Measurements from ENCODE around the gene COL7A1. TPM values are rescaled to one million over a fixed set of nuclear protein-coding genes. Genes with fewer than 3 reads are reported as not detected.
"Not testable (repeated sequence)": the region's sequence is repeated elsewhere in the genome, so short reads cannot be mapped to it uniquely, and the experiment has no call there.

COL7A1 gene
- total RNA-seq, 1 donor from 2014 or later, result 1.9 TPM

GRCh38 chr3:48543271-48543866, 51.8 kb downstream of the COL7A1 start:
- DNase-seq, result no peak

DNA sequence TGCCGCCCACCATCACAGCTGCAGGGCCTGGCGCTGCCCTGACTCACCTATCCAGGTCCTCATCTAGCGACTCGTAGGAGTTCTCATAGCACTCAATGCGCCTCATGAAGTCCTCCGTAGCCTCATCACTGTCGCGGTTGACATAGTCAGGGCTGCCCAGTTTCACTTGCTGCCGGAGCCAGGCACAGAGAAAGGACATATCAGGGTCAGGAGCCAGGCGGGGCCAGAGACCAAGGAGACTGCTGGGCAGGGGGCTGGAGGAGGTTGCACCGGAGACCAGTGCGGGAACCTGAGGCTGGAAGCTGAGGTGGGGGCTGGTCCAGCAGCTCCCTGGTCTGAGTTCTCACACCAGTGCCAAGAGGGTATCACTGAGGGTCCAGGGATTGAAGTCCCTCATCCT, 56.7 kb downstream of the COL7A1 start:
- DNase-seq, result no peak

DNA sequence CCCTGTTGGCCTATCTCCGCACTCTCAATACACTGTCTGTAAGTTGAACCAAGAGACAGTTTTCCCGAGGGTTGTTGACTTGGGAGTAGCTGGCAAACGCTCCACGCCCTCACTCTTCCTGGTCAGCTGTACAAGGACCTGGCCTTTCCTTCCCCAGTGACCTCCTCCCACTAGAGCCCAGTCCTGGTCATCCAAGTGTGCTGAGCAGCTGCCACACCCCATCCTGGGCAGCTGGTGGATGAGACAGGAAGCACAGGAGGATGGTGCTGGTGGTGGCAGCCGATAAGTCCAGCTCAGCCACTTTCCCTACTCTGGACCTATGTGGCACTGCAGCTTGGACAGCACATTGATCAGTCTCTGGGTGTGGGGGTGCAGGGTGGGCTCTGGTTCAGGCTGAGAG, 58.3 kb downstream of the COL7A1 start:
- no peak for DNase-seq

- no peak for DNase-seq
Measured at GRCh38 chr3:48536116-48536515, 59.0 kb downstream of the COL7A1 start.

DNA sequence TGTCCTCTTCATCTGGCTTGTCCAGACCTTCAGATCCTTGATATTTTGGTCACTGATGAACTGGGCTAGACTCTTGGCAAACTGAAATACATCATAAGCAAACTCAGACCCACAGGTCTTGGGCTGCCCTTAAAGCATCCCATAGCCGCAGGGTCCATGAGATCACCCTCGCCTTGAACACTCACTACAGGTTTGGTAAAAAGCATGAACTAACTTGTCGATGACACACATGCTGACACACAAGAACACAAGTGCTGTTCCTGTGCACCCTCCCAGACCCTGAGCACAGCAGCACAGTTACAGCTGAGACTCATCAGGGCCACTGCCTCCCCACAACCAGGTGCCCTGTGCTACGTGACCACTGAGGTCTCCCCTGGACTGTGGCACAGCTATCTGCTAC, 59.6 kb downstream of the COL7A1 start:
- DNase-seq, result no peak

GRCh38 chr3:48532977-48533337, 62.2 kb downstream of the COL7A1 start:
- no peak for DNase-seq

GRCh38 chr3:48532271-48532976, 62.7 kb downstream of the COL7A1 start:
- no peak for DNase-seq

GRCh38 chr3:48530701-48531100, 64.4 kb downstream of the COL7A1 start:
- not testable (repeated sequence) for DNase-seq

GRCh38 chr3:48528754-48529153, 66.4 kb downstream of the COL7A1 start:
- no peak for DNase-seq

GRCh38 chr3:48528048-48528447, 67.1 kb downstream of the COL7A1 start:
- DNase-seq, result no peak

- no peak for DNase-seq
Measured at GRCh38 chr3:48524970-48525369, 70.2 kb downstream of the COL7A1 start.

DNA sequence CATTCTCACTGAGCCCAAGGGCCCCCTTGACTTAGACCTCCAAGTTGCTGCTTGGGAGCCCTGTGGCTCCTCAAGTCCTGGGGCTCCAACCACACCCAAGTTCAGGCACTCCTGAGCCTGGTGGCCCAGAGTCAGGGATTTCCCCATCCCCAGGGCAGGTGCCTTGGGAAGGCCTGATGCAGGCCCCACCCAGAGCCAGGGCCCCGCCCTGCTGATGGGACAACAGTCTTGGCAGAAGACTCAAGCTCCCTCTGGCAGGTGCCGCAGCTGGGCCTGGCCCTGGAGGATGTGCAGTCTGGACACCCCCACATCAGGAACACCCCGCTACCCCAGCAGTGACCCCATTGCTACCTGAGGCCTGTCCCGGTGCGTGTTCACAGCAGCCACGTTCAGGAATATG, 73.5 kb downstream of the COL7A1 start:
- DNase-seq, result no peak

DNA sequence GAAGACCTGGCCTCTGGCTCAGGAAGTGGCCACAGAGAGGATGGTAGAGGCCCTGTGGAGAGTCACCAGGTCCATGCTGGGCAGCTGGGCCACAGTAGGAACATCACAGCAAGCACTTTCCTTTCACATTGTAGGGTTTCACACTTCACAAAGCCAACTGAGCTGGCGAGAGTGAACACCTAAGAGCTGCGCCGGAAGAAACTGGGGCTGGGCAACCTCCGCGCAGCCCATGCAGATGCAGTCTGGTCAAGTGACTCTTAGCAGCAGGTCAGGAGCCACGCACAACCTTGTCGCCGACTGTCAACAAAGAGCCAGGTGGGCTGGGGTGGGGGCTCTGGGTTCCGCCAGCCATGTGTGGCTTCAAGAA, 75.9 kb downstream of the COL7A1 start:
- no peak for DNase-seq

GRCh38 chr3:48518638-48519276, 76.4 kb downstream of the COL7A1 start:
- DNase-seq, result no peak

DNA sequence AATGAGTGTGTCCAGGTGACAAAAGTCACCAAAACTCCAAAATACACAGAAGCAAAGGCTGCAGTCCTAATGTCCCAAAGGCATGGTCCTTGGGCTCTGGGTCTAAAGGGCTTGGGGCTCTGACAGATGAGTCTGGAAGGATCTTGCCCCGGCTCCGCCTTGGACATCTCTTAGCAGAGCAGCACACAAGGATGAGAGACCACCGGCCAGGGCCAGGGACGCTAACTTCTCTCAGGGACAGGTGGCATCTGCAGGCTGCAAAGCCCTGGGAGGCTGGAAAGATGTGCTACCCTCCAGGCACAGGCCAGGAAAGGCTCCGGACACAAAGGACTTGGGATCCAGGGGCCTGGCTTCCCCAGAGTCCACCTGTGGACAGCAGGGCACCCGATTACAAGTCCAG, 77.1 kb downstream of the COL7A1 start:
- no peak for DNase-seq

DNA sequence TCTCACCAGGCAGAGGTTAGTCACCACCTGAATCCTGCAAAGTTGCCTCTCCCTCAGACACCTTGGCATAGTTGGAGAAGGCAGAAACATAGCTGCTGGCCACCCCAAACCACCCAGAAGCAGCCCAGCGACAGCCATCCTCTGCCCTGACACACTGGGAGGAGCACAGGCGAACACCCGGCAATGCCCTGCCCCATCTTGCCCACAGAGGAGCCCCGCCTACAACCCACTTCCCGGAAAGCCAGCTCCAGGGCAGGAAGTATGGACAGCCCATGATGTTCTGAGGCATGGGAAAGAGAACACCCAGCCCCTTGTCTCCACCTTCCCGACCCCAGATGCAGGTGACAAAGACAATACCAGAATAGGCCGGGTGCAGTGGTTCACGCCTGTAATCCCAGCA, 78.6 kb downstream of the COL7A1 start:
- DNase-seq, result no peak

- no peak for DNase-seq
Measured at GRCh38 chr3:48514431-48515227, 80.5 kb downstream of the COL7A1 start.

Small RNA genes within 50 kb of the gene (small RNA-seq; reads per million reads assigned to genes)
- not detected for gene MIR6823

Other genes starting within 250 kb of the COL7A1 start
- 2.5 TPM for gene FBXW12, start 223.1 kb downstream of the COL7A1 start, total RNA-seq
- gene PLXNB1, start 165.2 kb downstream of the COL7A1 start, total RNA-seq, result 26.8 TPM
- 7.5 TPM for gene CCDC51, start 155.2 kb downstream of the COL7A1 start, total RNA-seq
- gene TMA7, start 155.1 kb downstream of the COL7A1 start, total RNA-seq, result 61.3 TPM
- 5.9 TPM for gene ATRIP, start 148.6 kb downstream of the COL7A1 start, total RNA-seq
- gene SHISA5, start 91.2 kb downstream of the COL7A1 start, total RNA-seq, result 72.5 TPM
- gene PFKFB4, start 38.5 kb downstream of the COL7A1 start, total RNA-seq, result 19.2 TPM
- not detected for gene UCN2, start 31.5 kb downstream of the COL7A1 start, total RNA-seq
- 124 TPM for gene UQCRC1, start 14.3 kb upstream of the COL7A1 start, total RNA-seq
- gene TMEM89, start 26.4 kb upstream of the COL7A1 start, total RNA-seq, result not detected
- gene SLC26A6, start 40.1 kb upstream of the COL7A1 start, total RNA-seq, result 4.5 TPM
- 34.5 TPM for gene CELSR3, start 67.6 kb upstream of the COL7A1 start, total RNA-seq
- 8.4 TPM for gene NCKIPSD, start 90.6 kb upstream of the COL7A1 start, total RNA-seq
- 90.6 TPM for gene IP6K2, start 121.9 kb upstream of the COL7A1 start, total RNA-seq